Neutrophil (primary cell): ENCODE measurements around the gene KRT37.
"Not testable (repeated sequence)": the region's sequence is repeated elsewhere in the genome, so short reads cannot be mapped to it uniquely, and the experiment has no call there.

Source experiments
- H3K27ac ChIP-seq: fragments of 200-600 bp; sonication (generic); 2 replicates; pipeline ENCODE4 v1.5.1; 2016; ENCODE audit warnings: mild to moderate bottlenecking, moderate library complexity
- H3K27me3 ChIP-seq: fragments of 200-600 bp; sonication (generic); 2 replicates; pipeline ENCODE4 v1.6.0; 2016; ENCODE audit warnings: mild to moderate bottlenecking
- H3K36me3 ChIP-seq: fragments of 200-600 bp; sonication (generic); 2 replicates; pipeline ENCODE4 v1.5.1; 2017
- H3K4me1 ChIP-seq, 2 experiments: fragments of 200-600 bp in 1 of 2; sonication (generic) in 1 of 2; 1 replicate in 1 of 2; 2 replicates in 1 of 2; pipeline versions ENCODE4 v1.5.1 to v1.6.1; 2013 to 2016; ENCODE audit warnings: low read depth in 1 of 2, low read length in 1 of 2, mild to moderate bottlenecking in 1 of 2, moderate library complexity in 1 of 2; ENCODE audit not compliant: control insufficient read depth in 1 of 2, insufficient read depth in 1 of 2
- H3K4me3 ChIP-seq, 2 experiments: fragments of 200-600 bp in 1 of 2; sonication (generic) in 1 of 2; 1 replicate in 1 of 2; 2 replicates in 1 of 2; pipeline ENCODE4 v1.5.1; 2013 to 2016; ENCODE audit warnings: low read depth in 1 of 2, low read length in 1 of 2, mild to moderate bottlenecking in 1 of 2, moderate library complexity in 1 of 2
- H3K9me3 ChIP-seq: fragments of 200-600 bp; sonication (generic); 2 replicates; pipeline ENCODE4 v1.5.1; 2016
- TF ChIP-seq, protein P1 (sequence below): fragments of 200-600 bp; sonication (generic); IDR thresholded peaks from 2 replicates; pipeline ENCODE4 v1.5.1; 2016; ENCODE audit warnings: antibody characterized with exemption

KRT37 gene

DNA sequence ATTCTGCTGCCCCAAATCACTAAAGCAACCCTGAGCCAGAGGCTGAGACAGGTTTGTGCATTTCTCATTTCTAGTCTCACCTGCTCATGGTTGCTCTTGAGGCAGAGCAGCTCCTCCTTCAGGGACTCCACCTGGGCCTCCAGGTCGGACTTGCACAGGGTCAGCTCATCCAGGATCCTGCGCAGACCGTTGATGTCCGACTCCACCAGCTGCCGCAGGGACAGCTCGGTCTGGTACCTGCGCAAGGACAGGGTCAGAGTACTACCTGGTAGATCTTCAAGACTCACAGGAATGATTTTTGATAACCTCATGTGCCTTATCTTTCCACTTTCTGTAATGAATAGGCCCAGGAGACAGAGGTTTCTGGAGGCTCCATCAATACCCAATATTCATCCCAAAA lies 28.0 kb downstream of the KRT37 start:
- Histone ChIP-seq H3K36me3 (no peaks in the 10 kb centered on the region), H3K4me1 (no peaks in the 10 kb centered on the region), H3K4me3 (no peak overlapping the region), H3K27me3 (peaks cover 36% of the 10 kb centered on the region), H3K9me3 (no peaks in the 10 kb centered on the region), H3K27ac (no peak overlapping the region)
- TF ChIP-seq, protein P1, sequence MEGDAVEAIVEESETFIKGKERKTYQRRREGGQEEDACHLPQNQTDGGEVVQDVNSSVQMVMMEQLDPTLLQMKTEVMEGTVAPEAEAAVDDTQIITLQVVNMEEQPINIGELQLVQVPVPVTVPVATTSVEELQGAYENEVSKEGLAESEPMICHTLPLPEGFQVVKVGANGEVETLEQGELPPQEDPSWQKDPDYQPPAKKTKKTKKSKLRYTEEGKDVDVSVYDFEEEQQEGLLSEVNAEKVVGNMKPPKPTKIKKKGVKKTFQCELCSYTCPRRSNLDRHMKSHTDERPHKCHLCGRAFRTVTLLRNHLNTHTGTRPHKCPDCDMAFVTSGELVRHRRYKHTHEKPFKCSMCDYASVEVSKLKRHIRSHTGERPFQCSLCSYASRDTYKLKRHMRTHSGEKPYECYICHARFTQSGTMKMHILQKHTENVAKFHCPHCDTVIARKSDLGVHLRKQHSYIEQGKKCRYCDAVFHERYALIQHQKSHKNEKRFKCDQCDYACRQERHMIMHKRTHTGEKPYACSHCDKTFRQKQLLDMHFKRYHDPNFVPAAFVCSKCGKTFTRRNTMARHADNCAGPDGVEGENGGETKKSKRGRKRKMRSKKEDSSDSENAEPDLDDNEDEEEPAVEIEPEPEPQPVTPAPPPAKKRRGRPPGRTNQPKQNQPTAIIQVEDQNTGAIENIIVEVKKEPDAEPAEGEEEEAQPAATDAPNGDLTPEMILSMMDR, result no peak

DNA sequence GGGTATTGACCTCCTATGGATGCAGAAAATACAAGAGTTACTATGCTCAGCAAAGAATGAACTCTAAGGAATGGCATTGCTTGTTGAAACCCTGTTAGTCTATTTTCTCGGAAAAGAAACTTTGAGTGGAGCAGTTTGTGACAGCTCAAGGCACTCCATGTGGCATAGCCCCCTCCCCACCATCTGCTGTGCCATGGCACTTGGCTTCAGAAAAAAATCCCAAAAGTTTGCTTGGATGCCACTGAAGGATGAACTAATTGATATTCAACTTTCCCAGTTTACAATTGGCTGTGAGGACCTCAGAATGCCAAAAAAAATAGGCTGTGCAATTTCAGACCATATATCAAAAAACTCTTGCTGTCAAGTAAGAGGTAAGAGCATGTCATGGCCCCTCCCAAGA lies 28.8 kb downstream of the KRT37 start:
- Histone ChIP-seq H3K9me3 (no peaks in the 10 kb centered on the region), H3K36me3 (no peaks in the 10 kb centered on the region), H3K27ac (no peak overlapping the region), H3K27me3 (peaks cover 38% of the 10 kb centered on the region), H3K4me1 (no peaks in the 10 kb centered on the region), H3K4me3 (no peak overlapping the region)
- TF ChIP-seq, protein P1, result no peak

DNA sequence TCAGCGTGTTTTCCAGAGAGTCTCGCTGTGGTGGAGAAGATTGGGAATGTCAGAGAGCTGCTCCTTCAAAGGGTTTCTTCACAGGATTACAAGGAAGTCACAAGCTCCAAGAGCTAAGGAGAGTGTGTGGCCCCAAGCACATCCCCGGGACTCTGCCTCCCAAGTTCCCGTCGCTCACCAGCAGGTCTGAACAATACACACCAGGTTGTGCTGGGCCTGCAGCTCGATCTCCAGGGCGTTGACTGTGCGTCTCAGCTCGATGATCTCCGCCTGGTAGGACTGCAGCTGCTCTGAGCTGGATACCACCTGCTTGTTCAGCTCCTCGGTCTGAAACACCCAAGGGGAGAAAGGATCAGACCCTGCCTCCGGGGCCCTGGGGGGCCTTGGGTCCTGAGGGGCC lies 29.3 kb downstream of the KRT37 start:
- H3K9me3 ChIP-seq, H3K4me1 ChIP-seq, H3K27ac ChIP-seq, H3K36me3 ChIP-seq, H3K4me3 ChIP-seq: not testable (repeated sequence)
- peaks cover 41% of the 10 kb centered on the region for H3K27me3 ChIP-seq

DNA sequence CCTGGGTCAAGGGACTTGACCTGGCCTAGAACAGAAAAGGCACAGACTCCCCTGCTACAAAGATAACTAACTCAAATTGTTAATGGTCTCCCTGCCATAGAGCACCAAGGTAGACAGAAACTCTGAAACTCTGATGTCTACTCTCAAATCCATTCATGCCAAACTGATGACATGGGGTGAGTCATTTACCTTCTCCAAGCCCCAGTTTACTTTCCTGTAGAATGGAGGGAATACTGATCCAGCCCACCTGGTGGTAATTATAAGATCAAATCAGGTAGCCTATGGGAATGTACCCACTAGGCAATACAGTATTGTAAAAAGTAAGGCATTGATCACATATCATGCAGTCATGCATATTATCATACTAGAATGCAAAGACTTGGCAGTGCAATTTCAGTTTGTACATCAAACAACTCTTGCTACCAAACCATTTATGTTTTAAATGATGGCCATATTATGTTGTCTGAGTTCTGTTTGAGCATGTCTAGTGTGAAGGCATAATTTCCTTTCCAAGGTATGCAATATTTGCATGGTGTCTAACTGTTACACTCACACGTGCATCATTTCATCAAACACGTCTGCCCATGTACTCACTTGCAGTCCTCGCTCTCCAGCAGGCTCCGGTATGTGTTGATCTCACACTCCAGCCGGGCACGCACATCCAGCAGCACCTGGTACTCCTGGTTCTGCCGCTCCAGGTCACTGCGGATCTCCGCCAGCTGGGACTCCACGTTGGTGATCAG lies 30.0 kb downstream of the KRT37 start:
- Histone ChIP-seq H3K36me3 (no peaks in the 10 kb centered on the region), H3K4me3 (no peak overlapping the region), H3K9me3 (no peaks in the 10 kb centered on the region), H3K27ac (no peak overlapping the region), H3K4me1 (no peaks in the 10 kb centered on the region), H3K27me3 (peaks cover 47% of the 10 kb centered on the region)
- TF ChIP-seq, protein P1, result no peak

DNA sequence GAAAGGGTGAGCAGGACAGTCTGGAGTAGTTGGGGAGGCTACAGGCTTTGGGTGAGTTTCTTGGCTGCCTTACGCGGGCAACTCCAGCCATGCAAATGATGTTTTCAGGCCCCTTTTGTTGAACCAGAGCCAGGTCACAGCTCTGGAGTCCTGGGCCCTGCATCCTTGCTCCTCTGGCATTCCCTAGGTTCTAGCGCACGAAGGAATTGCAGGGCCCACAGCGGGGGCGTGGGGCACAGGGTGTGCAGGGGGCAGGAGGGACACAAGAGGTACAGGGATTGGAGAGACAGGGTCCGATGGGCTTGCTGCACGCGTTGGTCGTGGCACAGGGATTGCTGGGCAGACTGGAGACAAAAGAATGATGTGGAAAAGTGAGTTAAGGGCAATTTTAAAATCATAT lies 30.6 kb downstream of the KRT37 start:
- no peak overlapping the region for H3K27ac ChIP-seq

DNA sequence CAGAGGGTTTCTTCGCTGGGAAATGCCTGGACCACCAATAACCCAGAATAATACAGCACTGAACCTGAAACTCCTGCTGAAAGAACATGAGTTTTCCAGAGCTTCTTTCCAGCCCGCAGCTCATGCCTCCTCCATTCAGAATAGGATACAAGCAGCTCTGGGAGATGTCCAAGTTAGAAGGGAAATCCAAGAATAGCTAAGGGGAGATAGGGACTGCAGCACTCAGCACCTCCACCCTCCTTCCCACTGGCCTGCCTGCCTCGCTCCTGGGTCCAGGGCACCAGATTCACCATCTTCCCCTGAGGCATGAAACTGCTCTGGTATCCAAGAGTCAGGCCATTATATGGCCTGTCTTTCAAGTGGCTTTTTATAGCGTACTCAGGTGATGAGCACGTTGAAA lies 31.1 kb downstream of the KRT37 start:
- Histone ChIP-seq H3K36me3 (no peaks in the 10 kb centered on the region), H3K4me1 (no peaks in the 10 kb centered on the region), H3K27me3 (peaks cover 56% of the 10 kb centered on the region), H3K27ac (no peak overlapping the region), H3K4me3 (no peak overlapping the region), H3K9me3 (no peaks in the 10 kb centered on the region)
- TF ChIP-seq, protein P1, result no peak

More for the DNA sequence above, 30.6 kb downstream of the KRT37 start:
- Histone ChIP-seq H3K4me3 (no peak overlapping the region), H3K9me3 (no peaks in the 10 kb centered on the region), H3K4me1 (no peaks in the 10 kb centered on the region), H3K27me3 (peaks cover 51% of the 10 kb centered on the region), H3K36me3 (no peaks in the 10 kb centered on the region)
- TF ChIP-seq, protein P1, result no peak
